Body of pancreas (tissue), 4 donors: Measurements from ENCODE around the gene PDE8B.

ENCODE experiments used
- POLR2A ChIP-seq, 3 donors: fragments of 450-650 bp; IDR thresholded peaks; one replicate each; pipeline ENCODE4 v1.6.1; 2016; ENCODE audit warnings: antibody characterized with exemption in 3 of 3, mild to moderate bottlenecking in 2 of 3
- TF ChIP-seq, protein P1 (sequence below), 7 experiments: fragments of 450-650 bp in 4 of 7; fragments of 200-600 bp in 3 of 7; sonication (generic) in 3 of 7; IDR thresholded peaks; one replicate each; pipeline ENCODE4 v1.5.1; 2016 to 2019; ENCODE audit warnings: antibody characterized with exemption in 7 of 7

DNA sequence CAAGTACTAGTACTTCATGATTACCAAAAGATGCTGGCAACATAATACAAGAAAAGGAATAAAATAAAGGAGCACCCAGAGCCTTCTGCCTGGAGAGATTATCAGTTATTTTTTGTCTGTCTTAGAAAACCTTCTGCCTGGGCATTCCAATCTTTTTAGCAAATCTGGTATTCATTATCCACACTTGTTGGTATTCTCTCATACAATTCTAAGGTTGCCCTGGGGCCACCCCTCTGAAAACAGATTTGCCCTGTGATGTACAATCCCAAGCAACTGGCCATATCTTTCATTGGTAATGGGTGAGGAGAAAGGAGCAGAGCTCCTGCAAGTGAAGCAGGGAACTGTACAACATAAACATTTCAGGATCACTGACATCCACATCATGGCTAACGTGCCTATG lies 233.9 kb downstream of the PDE8B start:
- TF ChIP-seq, protein P1, sequence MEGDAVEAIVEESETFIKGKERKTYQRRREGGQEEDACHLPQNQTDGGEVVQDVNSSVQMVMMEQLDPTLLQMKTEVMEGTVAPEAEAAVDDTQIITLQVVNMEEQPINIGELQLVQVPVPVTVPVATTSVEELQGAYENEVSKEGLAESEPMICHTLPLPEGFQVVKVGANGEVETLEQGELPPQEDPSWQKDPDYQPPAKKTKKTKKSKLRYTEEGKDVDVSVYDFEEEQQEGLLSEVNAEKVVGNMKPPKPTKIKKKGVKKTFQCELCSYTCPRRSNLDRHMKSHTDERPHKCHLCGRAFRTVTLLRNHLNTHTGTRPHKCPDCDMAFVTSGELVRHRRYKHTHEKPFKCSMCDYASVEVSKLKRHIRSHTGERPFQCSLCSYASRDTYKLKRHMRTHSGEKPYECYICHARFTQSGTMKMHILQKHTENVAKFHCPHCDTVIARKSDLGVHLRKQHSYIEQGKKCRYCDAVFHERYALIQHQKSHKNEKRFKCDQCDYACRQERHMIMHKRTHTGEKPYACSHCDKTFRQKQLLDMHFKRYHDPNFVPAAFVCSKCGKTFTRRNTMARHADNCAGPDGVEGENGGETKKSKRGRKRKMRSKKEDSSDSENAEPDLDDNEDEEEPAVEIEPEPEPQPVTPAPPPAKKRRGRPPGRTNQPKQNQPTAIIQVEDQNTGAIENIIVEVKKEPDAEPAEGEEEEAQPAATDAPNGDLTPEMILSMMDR (IDR thresholded peaks at IDR 0.05): no peak
- TF ChIP-seq POLR2A (IDR thresholded peaks at IDR 0.05): no peak
